HG03280 (cell line): ENCODE results near the gene MYH7B.

ENCODE experiments used
- ATAC-seq: cut with Tn5 transposase; IDR thresholded peaks from one replicate; pipeline ENCODE4 v1.9.1; 2021; ENCODE audit warnings: mild to moderate bottlenecking, moderate library complexity; ENCODE audit not compliant: unreplicated experiment

MYH7B gene

GRCh38 chr20:34943808-34944567 is 11.7 kb upstream of the MYH7B start:
- no peak for ATAC-seq

GRCh38 chr20:34945315-34946077 is 10.2 kb upstream of the MYH7B start:
- ATAC-seq: no peak

GRCh38 chr20:34946661-34947060 is 9.0 kb upstream of the MYH7B start:
- no peak for ATAC-seq

GRCh38 chr20:34947336-34947735 is 8.3 kb upstream of the MYH7B start:
- ATAC-seq: no peak

GRCh38 chr20:34948030-34948429 is 7.6 kb upstream of the MYH7B start:
- ATAC-seq: no peak

GRCh38 chr20:34949120-34949519 is 6.5 kb upstream of the MYH7B start:
- no peak for ATAC-seq

- ATAC-seq: no peak
These were observed 4.4 kb upstream of the MYH7B start for GRCh38 chr20:34951252-34951651.

- ATAC-seq: no peak
These were observed 4.0 kb upstream of the MYH7B start for GRCh38 chr20:34951652-34952051.

GRCh38 chr20:34952671-34953070 is 3.0 kb upstream of the MYH7B start:
- no peak for ATAC-seq

- ATAC-seq: no peak
These were observed 1.7 kb upstream of the MYH7B start for GRCh38 chr20:34953960-34954359.

GRCh38 chr20:34954904-34955230 is 801 bp upstream of the MYH7B start:
- no peak for ATAC-seq

- ATAC-seq: no peak
These were observed 382 bp downstream of the MYH7B start for GRCh38 chr20:34956041-34956458.

- ATAC-seq: no peak
These were observed 1.2 kb downstream of the MYH7B start for GRCh38 chr20:34956751-34957472.

GRCh38 chr20:34964486-34964885 is 8.8 kb downstream of the MYH7B start:
- ATAC-seq: no peak

- no peak for ATAC-seq
These were observed 9.4 kb downstream of the MYH7B start for GRCh38 chr20:34965051-34965450.

GRCh38 chr20:34967421-34967820 is 11.8 kb downstream of the MYH7B start:
- no peak for ATAC-seq

GRCh38 chr20:34968042-34968775 is 12.5 kb downstream of the MYH7B start:
- ATAC-seq: no peak

GRCh38 chr20:34970193-34970840 is 14.6 kb downstream of the MYH7B start:
- no peak for ATAC-seq

GRCh38 chr20:34970846-34971560 is 15.3 kb downstream of the MYH7B start:
- ATAC-seq: no peak
